HG02759 (cell line): ENCODE measurements around the gene ARHGEF7.

Experiments used
- ATAC-seq: cut with Tn5 transposase; IDR thresholded peaks from one replicate; pipeline ENCODE4 v1.9.1; 2021; ENCODE audit warnings: mild to moderate bottlenecking, moderate library complexity; ENCODE audit not compliant: unreplicated experiment

ARHGEF7 gene

DNA sequence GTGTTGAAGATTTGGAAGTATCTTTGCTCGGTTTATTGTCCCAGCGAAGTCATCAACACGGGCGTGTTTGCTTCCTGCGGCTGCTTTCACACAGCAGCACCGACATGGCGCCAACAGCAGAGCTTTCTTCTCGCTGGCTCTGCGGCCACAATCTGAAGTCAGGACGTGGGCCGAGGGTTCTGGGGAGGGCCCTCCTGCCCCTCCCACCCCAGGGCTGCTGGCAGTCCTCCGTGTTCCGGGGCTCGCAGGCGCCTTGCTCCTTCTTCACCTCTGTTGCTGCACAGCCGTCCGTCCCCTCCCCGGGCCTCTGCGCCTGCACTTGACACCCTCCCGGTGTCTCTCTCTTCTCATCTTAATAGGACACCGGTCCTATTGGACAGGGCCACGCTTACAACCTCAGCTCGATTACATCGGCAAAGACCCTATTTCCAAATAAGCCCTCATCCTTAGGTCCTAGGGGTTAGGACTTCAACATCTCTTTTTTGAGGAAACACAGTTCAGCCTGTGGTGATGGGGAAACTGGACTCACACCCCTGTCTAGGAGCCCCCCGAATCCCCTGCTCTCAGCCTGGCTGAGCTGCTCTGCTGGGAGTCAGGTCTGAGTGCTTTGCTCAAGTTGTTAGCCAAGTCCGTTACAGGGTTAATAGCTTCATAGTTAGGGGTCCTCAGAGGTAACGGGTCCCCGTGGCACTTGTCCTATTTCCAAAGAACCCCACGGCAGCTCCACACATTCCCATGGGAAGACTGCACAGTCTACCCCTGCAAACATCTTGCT, 202.6 kb downstream of the ARHGEF7 start:
- ATAC-seq, result no peak

DNA sequence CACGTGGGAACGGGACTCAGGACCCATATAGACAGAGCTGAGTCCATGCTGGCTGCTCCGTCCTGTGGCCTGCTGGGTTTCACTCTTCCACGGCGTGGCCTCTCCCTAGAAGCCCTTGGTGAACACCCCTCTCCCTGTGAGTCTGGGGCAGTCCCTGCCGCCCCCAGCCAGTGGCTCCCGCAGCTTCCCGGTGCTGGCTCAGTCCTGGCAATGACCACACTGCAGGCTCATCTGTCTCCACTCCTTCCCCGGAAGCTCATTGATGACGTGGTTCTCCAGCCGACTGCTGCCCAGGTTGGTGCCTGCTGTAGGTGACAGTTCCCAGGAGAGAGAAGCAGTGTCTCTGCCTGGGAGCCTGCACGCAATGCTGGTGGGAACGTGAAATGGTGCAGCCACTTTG, 203.3 kb downstream of the ARHGEF7 start:
- ATAC-seq, result no peak

DNA sequence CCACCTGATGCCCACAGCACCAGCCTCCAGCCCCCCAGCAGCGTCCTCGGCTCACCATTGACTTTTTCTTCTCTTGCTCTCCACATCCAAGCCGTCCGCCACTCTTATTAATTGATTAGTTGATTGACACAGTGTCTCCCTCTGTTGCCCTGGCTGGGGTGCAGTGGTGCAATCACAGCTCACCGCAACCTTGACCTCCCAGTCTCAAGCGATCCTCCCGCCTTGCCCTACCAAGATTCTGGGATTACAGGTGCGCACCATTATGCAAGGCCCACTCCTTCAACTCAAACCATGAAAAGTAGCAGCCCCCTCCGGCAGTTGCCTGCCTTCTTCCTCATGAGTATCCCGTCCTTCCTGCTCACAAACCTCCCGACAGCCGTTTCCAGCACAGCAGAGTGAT, 204.4 kb downstream of the ARHGEF7 start:
- ATAC-seq, result no peak

DNA sequence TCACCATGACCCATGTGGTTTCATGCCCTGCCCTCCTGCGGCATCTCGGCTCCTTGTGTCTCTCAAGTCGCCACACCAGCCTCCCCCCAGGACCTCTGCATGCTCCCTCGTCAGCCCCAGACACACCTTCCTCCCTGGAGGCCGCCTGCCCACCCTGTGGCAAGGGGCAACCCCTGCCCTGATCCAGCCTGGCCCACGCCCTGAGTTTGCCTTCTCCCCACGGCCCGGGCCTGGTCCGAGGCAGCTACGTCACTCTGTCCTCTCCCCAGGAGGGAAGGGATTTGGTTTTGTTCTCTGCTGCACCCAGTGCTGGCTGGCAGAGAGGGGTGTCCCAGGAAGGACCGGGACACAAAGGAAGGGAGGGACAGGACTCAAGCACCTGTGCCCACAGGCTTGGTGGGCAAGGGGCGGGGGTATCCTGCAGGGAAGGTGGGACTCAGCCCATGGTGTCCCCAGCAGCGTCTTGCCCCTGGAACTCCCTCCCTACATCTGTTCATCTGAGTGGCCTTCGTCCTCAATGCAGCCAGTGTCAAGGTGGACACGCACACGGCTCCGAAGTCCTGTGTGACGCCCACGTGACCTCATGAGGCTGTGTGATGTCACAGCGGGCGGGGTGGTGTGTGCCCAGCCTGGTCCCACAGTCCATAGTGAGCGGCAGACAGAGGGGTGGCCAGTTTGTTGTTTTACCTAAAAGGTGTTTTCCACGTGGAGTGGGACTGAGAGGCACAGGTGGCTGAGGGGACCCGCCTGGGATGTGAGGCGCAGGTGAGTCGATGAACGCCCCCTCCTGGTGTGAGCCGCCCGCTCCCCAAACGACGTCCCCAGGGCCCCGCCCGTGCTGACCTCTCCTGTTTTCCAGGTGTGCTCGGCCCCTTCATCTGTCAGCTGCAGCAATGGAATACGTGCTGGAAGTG, 205.1 kb downstream of the ARHGEF7 start, which contains the start of gene TEX29:
Gene TEX29, plus strand, starts transcription at position 645 of the 914 bp plus-strand sequence. Its CDS starts 249 bp downstream, at position 894.
- ATAC-seq, result no peak

DNA sequence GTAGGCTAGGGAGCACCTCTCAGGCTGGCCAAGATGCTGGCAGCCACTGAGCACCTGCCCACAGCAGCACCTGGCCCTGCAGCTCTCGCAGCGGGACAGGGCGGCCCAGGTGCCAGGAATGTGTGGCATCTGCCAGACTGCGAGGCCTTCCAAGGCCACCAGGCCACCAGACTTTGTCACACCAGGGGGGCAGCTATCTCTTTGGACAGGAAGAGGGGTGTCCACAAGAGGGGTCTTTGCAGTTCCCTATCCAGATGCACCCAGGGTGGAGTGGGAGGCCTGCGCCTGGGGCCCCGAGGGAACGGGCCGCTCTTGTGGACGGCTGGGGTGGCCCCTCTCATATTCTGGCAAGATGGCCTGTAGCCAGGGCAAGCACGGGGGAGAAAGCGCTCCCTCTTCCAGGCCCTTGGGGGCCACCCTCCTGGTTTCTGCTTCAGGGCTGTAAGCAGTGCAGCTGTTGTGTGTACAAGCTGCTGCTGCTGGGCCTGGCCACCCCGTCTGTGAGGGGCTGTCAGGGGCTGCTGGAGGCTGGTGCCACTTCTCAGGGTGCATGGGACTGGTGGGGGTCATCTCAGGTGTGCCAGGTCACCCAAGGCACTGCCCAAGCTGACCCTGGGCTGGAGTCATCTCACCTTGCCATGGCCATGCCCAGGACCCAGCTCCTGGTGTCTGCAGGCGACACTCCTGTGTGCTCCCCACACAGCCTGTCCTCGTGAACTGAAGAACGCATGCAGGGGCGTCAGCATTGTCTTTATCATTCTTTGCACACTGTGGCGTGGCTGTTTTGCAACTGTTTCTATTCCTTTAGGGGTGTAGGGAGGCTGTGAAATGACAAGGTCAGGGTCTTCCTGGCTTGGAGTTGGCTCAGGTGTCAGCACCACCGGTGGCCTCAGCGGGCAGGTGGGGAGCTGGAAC, 207.1 kb downstream of the ARHGEF7 start:
- ATAC-seq, result no peak

DNA sequence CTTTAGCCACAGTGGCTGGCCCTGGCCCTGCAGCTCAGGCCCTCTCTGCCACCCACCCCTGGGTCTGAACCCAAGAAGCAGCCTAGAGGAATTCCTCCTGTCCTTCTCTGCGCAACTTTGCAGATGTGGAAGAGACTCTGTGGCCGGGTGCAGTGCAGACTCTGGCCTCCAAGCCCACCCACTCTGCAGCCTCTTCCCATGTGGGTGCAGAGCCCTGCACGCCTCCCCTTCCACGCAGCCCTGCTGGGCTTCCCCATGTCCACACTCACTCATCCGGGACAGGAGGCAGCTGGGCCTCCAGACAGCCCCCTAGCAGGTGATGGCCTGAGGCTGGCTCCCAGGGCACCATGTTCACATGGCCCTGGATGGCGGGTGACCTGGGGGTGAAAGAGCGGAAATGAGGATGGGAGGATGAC, 207.8 kb downstream of the ARHGEF7 start:
- ATAC-seq, result no peak

DNA sequence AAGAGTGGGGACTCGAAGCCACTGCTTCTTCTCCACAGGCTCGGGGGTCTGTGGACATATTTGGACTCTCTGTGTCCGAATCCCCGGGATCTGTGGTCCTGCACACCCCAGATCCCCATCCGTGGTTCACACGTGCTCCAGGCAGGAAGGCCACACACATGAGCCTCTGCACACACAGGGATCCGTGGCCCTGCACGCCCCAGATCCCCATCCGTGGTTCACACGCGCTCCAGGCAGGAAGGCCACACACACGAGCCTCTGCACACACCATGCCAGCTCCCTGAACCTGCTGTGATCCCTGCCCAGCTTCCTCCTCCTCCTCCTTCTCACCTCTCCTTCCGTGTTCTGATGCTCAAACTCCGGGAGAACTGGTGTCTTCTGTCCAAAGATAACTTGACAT, 208.4 kb downstream of the ARHGEF7 start:
- no peak for ATAC-seq

DNA sequence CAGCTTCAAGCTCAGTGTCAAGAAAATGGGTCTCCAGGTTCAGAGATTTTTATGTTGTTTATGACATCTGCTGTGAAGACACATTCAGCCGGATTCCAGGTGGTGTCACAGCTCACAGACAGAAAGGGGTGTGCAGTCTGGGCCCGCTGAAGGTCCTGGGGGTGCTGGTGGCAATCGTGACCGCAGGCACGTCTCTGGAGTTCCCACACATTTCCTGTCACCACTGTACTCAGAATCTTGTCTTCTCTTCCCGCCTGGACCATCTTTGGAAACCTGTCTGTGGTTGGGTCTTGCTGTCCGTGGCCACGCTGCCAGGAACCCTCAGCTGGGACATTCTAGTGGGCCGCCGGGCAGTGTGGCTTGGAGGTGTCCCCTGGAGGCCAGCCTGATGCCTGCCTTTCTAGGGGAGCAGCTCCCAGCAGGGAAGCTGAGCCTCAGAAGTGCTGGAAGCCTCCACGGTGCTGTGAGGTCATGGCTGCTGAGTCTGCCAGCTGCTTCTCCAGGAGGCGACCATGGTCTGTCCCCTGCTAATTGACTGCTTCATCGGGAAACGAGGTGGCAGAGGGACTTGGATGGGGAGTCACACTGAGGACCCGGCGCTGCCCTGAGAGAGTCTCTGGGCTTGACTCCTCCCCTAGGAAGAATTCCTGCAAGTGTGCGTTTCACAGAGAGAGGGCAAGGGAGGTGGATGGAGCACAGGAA, 209.0 kb downstream of the ARHGEF7 start:
- no peak for ATAC-seq

DNA sequence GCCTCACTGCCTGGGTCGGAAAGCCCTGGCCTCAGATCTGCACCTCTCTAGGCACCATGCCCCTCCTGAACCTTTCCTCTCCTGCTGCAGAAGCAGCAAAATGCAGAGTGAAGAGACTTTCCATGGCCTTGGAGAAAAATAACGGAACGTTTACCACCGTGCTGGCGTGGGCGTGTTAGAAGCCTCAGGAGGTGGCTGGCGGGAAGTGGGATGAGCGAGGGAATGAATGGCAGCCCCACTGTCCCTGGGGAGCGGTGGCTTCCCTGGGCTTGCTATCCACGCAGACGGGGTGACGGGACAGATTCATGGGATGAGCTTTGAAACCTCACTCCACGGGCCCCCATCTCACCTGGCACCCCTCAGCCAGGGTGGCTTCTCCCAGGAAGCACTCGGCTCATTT, 209.6 kb downstream of the ARHGEF7 start:
- no peak for ATAC-seq

DNA sequence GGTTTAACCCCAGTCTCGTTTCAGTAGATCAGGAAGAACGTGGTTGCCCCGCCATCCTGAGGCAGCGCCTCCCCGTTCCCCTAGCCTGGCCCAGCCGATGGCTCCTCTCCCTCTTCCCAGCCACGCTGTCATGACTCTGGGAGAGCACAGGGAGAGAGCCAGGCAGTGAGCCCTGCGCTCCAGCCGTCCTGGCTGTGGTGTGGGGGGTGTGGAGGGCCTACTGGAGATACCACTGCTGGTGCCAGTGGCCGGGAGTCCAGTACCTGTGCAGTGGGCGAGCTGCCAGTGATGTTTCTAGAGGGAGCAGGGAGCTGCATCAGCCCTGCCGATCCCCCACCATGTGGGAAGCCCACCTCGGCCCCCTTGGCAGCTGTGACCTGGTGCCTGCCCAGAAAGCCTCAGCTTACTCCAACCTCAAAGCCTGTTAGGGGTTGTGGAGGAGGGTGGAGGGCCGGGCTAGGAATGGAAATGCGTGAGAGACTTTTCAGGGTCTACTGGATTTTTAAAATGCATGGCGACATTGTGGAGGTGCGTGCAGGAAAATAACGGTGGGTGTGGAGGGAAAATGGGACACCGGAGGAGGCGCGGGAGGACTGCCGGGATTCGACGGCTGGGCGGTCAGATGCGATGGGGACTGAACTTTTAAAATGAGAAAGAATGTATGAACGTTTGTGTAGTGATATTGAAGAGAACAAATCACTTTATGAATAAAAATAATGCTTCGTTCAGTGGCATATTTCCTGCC, 210.2 kb downstream of the ARHGEF7 start:
- ATAC-seq, result no peak

DNA sequence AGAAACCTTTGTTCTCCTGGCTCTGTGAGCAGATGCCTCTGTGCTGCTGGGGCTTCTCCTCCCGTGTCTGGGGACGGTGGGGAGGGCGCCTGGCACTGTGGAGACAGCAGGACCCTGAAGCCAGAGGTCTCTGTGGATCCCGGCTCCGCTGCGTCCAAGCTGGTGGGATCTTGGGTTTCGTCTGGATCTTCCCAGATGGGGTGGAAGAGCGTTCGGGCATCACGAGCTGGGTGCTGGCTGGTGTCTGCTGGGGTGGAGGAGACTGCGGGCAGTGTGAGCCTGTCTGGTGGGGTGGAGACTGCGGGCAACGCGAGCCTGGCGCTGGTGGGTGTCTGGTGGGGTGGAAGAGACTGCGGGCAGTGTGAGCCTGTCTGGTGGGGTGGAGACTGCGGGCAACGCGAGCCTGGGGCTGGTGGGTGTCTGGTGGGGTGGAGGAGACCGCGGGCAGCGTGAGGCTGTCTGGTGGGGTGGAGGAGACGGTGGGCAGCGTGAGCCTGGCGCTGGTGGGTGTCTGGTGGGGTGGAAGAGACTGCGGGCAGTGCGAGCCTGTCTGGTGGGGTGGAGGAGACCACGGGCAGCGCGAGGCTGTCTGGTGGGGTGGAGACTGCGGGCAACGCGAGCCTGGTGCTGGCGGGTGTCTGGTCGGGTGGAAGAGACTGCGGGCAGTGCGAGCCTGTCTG, 211.0 kb downstream of the ARHGEF7 start:
- ATAC-seq, result no peak

DNA sequence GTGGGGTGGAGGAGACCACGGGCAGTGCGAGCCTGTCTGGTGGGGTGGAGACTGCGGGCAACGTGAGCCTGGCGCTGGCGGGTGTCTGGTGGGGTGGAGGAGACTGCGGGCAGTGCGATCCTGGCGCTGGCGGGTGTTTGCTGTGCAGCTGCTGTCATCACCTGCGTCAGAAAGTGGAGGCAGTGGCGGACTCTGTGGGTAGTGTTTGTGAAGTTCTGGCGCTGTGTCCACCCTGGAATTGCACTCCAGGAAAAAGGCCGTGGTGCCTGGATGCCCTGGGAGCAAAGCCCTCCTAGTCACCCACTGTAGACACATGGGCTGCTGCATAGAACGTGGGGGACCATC, 211.5 kb downstream of the ARHGEF7 start:
- ATAC-seq, result no peak

DNA sequence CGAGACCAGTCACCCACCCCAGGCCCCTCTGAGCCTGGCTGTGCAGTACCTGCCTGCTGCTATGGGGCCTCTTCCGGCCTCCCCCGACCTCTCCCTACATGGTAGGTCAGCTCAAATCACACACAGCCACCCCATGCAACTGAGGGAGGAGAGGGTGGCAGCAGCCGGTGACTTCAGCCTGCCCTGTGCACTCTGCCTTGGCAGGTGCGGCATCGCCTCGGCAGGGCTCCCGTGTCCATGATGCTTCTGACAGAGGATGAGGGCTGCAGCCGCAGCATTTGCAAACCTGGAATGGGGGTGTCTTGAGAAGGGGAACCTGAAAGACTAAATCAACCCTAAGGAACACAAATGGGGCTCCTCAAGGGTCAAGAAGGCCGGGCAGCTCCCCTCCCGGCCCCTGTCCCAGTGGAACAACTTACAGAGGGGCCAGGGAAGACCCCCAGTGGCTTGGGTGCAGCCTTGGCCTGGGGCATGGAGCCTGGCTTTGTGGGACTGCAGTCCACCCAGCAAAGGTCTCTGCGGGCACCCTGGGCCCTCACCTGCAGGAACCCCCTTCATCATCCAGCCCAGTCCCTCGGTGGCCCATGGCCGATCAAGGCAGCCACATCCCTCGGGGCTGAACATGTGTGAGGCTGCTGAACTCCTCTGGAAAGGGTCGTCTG, 212.0 kb downstream of the ARHGEF7 start:
- no peak for ATAC-seq

DNA sequence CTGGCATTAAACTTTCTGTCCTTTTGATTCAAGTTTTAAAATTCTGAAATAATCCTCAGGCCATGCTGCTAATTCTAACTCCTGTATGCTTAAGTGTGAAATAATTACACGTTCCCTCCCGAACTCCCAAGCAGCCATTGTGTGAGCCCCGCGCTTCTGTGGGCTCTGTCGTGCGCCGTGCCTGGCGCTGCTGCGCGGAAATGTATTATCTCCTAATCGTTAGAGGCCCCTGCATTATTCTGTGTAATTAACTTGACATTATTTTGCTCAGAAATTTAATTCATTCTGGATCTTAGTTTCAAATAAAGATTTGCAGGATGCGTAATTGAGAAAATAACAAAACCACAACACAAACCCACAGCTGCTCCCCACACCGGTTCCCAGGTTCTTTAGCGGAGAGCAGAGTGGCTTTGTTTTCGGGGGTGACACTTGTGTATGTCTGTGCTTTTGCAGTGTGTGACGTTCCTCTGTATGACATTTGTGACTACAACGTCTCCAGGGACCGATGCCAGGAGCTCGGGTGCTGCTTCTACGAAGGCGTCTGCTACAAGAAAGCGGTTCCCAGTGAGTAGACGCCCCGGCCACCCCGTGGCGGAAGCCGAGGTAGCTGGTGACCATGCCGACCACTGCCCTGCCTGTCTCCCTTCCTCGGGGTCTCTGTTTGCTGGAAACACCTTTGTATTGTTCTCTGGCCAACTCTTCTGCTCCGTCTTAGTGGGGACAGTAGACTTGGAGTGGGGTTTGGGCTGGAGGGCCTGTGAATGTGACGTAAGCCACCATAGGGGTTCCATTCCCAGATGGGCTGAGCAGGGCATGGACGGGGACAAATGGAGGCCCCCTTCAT, 212.8 kb downstream of the ARHGEF7 start:
- no peak for ATAC-seq

DNA sequence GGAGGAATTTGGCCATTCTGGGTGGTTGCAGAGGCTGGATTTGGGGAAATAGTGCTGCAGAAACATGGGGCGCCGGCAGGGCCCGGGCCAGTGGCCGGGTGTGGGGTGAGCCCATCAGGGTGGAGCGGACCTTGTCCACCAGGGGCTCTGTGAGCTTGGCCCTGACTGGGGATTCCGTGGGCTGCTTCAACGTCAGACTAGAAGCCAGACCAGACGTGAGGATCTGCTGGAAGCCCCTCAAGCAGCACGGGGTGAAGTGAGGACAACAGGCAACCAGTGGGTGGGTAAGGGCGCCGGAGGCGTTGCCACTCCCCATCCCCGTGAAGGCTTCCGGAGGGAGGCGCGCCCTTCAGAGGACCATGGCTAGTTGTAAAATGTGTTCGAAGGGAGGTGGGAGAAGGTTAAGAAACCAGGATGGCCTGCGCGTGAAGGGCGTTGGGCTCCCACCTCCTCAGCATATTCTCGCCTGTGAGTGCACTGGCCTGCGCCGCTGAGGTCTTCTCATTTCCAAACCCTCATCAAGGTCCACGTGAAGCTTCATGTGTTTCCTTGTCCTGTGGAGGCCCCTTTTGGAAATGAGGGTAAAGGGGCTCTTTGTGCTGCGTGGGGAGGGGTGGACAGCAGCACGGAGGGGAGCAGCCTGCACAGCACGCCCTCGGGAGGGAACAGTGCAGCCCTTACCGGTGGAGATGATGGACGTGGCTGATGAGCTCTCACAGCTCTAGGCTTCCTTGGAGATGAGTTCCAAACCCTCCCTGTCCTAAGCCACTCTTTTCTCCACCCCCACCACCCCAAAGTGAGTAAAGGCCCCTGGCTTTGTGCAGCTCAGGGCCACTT, 213.7 kb downstream of the ARHGEF7 start:
- ATAC-seq, result no peak

DNA sequence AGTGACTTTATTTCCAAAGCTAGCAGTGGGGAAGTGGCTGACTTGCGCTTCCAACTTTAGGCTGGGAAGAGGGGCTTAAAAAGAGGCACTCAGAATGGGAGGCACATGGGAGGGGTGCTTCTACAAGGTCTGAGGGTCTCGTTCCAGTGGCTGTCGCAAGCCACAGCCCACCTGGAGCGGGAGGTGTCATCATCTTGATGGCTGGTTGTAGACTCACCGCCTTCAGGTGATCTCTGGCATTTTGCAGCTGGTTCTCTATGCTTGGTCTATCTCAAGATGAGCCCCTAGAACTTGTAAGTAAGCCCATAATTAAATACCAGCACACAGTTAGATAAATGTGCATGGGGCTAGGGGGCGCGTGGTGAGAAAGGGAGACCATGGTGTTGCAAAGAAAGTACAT, 214.5 kb downstream of the ARHGEF7 start:
- ATAC-seq, result no peak

DNA sequence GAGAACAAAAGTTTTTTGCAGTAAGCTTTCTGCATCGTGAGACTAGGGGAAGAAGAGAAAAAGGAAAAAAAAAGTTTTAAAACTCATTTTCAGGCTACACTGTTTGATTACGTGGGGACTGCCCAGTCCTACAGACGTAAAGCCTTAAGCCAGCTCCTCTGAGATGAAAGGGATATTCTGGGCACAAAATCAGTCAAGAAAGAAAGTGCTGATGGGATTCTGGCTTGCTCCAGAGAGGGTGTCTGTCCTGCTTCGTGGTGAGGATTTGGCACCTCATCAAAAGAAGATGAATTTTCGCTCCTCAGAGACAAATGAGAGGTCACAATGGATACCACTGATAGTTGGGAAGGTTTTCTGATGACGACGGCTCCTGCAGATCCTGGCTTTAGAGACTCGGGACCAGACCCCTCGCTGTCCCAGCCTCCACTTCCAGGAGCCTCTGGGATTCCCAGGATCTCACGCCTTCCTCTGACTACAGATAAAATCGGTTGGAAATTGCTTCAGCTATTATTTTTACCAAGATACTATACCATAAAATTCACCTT, 215.0 kb downstream of the ARHGEF7 start:
- no peak for ATAC-seq
